Measurements from ENCODE around the gene CYP8B1.
A peak's percentile ranks its signal among the peaks of the same experiment; 100 is the strongest.

The CYP8B1 gene

DNA sequence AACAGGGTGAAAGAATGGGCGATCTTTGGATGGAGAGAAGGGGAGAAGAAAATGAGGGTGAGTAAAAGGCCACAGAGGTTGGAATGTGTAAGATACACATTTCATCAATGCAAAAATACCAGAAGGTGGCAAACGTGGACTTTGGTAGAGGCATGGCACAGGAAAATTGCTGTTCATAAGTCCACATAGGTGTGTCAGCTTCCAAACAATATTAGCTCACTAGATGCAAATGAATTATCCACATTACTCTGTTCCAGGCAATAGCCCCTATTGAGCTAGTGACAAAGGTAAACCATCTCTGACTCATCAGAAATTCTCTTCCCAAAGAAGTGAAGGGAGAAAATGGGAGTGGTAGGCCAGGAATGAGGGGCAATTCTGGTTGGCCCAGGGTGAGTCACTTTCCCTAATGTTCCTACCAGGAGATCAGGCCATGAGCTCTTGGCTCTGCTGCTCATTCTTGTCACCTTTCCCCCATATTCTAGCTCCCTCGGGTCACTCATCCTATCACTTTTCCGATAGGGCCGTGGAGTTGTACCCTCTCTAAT is 46.5 kb downstream of the CYP8B1 start:
- POLR2A ChIA-PET = interaction anchor here (0.8 kb wide), 1 partner anchor 25 kb away, joined by 3 read pairs; the partner anchor contains the start of gene HIGD1A
- Histone ChIP-seq H3K4me1 (ENCODE audit: control insufficient read depth, insufficient read depth, low read length) (no peaks in the 10 kb centered on the region), H3K4me3 (ENCODE audit: low read depth, low read length) (no peak overlapping the region), H3K27ac (ENCODE audit: extremely low read depth, low read depth, low read length) (no peak overlapping the region), H3K36me3 (ENCODE audit: control insufficient read depth in 2 of 2, insufficient read depth in 1 of 2, low read length in 2 of 2) (no peaks in the 10 kb centered on the region), H3K9me3 (ENCODE audit: control insufficient read depth, insufficient read depth, low read depth, low read length) (no peaks in the 10 kb centered on the region)
- TF ChIP-seq GLIS2 (tag by site-specific recombination; IDR thresholded peaks at IDR 0.05) (no peak), IKZF3 (tag by site-specific recombination; IDR thresholded peaks at IDR 0.05) (no peak), ZNF670 (tag by site-specific recombination; IDR thresholded peaks at IDR 0.05; ENCODE audit: low read depth) (no peak), SALL2 (tag by site-specific recombination; IDR thresholded peaks at IDR 0.05; ENCODE audit: borderline replicate concordance) (no peak), ZNF621 (tag by site-specific recombination; IDR thresholded peaks at IDR 0.05) (no peak), ZNF248 (tag by site-specific recombination; IDR thresholded peaks at IDR 0.05) (no peak), ZNF140 (tag by site-specific recombination; IDR thresholded peaks at IDR 0.05) (no peak), ZNF791 (tag by site-specific recombination; IDR thresholded peaks at IDR 0.05) (no peak), GLI2 (tag by site-specific recombination; IDR thresholded peaks at IDR 0.05; ENCODE audit: borderline replicate concordance, low read depth) (no peak), ZNF645 (tag by site-specific recombination; IDR thresholded peaks at IDR 0.05) (no peak)
- TF ChIP-seq, protein P1, sequence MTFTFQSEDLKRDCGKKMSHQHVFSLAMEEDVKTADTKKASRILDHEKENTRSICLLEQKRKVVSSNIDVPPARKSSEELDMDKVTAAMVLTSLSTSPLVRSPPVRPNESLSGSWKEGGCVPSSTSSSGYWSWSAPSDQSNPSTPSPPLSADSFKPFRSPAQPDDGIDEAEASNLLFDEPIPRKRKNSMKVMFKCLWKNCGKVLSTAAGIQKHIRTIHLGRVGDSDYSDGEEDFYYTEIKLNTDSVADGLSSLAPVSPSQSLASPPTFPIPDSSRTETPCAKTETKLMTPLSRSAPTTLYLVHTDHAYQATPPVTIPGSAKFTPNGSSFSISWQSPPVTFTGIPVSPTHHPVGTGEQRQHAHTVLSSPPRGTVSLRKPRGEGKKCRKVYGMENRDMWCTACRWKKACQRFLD (tag by site-specific recombination; IDR thresholded peaks at IDR 0.05) = no peak
- CTCF ChIA-PET = interaction anchor here (0.6 to 1.3 kb wide), 5 partner anchors 10 to 192 kb away, joined by 3 to 14 read pairs (median 4); no protein-coding TSS in a partner anchor

GRCh38 chr3:42827654-42828053 is 48.0 kb downstream of the CYP8B1 start:
- Histone ChIP-seq H3K27ac (ENCODE audit: extremely low read depth, low read depth, low read length) (no peak overlapping the region), H3K36me3 (ENCODE audit: control insufficient read depth in 2 of 2, insufficient read depth in 1 of 2, low read length in 2 of 2) (no peaks in the 10 kb centered on the region), H3K9me3 (ENCODE audit: control insufficient read depth, insufficient read depth, low read depth, low read length) (no peaks in the 10 kb centered on the region), H3K4me1 (ENCODE audit: control insufficient read depth, insufficient read depth, low read length) (peaks cover 4% of the 10 kb centered on the region; the same call in 1 of the 2 replicates), H3K4me3 (ENCODE audit: low read depth, low read length) (no peak overlapping the region)
- no peak for TF ChIP-seq ZBTB26 (tag by site-specific recombination; optimal IDR thresholded peaks at IDR 0.05)
- TF ChIP-seq, protein P2, sequence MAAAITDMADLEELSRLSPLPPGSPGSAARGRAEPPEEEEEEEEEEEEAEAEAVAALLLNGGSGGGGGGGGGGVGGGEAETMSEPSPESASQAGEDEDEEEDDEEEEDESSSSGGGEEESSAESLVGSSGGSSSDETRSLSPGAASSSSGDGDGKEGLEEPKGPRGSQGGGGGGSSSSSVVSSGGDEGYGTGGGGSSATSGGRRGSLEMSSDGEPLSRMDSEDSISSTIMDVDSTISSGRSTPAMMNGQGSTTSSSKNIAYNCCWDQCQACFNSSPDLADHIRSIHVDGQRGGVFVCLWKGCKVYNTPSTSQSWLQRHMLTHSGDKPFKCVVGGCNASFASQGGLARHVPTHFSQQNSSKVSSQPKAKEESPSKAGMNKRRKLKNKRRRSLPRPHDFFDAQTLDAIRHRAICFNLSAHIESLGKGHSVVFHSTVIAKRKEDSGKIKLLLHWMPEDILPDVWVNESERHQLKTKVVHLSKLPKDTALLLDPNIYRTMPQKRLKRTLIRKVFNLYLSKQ (tag by site-specific recombination; IDR thresholded peaks at IDR 0.05; ENCODE audit: borderline replicate concordance) = no peak
- peak; percentile 62 for TF ChIP-seq FEZF1 (tag by site-specific recombination; IDR thresholded peaks at IDR 0.05)
- TF ChIP-seq ZNF701 (tag by site-specific recombination; IDR thresholded peaks at IDR 0.05) = no peak
- TF ChIP-seq EGR2 (tag by site-specific recombination; IDR thresholded peaks at IDR 0.05; ENCODE audit: low read depth) = peak; percentile 85
- TF ChIP-seq ZNF529 (tag by site-specific recombination; IDR thresholded peaks at IDR 0.05; ENCODE audit: insufficient replicate concordance) = no peak
- TF ChIP-seq, protein P3, sequence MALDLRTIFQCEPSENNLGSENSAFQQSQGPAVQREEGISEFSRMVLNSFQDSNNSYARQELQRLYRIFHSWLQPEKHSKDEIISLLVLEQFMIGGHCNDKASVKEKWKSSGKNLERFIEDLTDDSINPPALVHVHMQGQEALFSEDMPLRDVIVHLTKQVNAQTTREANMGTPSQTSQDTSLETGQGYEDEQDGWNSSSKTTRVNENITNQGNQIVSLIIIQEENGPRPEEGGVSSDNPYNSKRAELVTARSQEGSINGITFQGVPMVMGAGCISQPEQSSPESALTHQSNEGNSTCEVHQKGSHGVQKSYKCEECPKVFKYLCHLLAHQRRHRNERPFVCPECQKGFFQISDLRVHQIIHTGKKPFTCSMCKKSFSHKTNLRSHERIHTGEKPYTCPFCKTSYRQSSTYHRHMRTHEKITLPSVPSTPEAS (tag by site-specific recombination; IDR thresholded peaks at IDR 0.05) = no peak
- no peak for TF ChIP-seq ZNF521 (tag by site-specific recombination; IDR thresholded peaks at IDR 0.05)
- no peak for TF ChIP-seq ZNF112 (tag by site-specific recombination; IDR thresholded peaks at IDR 0.05)
- TF ChIP-seq ZNF138 (tag by site-specific recombination; IDR thresholded peaks at IDR 0.05; ENCODE audit: borderline replicate concordance) = no peak
- TF ChIP-seq ZFP69B (tag by site-specific recombination; IDR thresholded peaks at IDR 0.05) = no peak
- TF ChIP-seq ZNF416 (tag by site-specific recombination; IDR thresholded peaks at IDR 0.05) = no peak
- TF ChIP-seq, protein P4, sequence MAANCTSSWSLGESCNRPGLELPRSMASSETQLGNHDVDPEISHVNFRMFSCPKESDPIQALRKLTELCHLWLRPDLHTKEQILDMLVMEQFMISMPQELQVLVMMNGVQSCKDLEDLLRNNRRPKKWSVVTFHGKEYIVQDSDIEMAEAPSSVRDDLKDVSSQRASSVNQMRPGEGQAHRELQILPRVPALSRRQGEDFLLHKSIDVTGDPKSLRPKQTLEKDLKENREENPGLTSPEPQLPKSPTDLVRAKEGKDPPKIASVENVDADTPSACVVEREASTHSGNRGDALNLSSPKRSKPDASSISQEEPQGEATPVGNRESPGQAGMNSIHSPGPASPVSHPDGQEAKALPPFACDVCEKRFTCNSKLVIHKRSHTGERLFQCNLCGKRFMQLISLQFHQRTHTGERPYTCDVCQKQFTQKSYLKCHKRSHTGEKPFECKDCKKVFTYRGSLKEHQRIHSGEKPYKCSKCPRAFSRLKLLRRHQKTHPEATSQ (tag by site-specific recombination; IDR thresholded peaks at IDR 0.05) = no peak
- TF ChIP-seq ZSCAN23 (tag by site-specific recombination; IDR thresholded peaks at IDR 0.05) = no peak
- TF ChIP-seq ZNF311 (tag by site-specific recombination; IDR thresholded peaks at IDR 0.05; ENCODE audit: borderline replicate concordance) = no peak
- TF ChIP-seq ZNF341 (tag by site-specific recombination; IDR thresholded peaks at IDR 0.05; ENCODE audit: low read depth) = 0 out of 2 replicates have a peak, but pooled peaks have one; percentile 23
- TF ChIP-seq ZFHX2 (tag by site-specific recombination; conservative IDR thresholded peaks at IDR 0.05) = peak; percentile 94
- POLR2A ChIA-PET = no interaction called here
- CTCF ChIA-PET = interaction anchor here (0.7 kb wide), 1 partner anchor 48 kb away, joined by 4 read pairs; no protein-coding TSS in a partner anchor
